22Rv1 (cell line): ENCODE measurements around the gene KCNH6.

Source experiments
- ZFX ChIP-seq: fragments of 450-650 bp; IDR thresholded peaks from 2 replicates; pipeline ENCODE4 v1.6.1; 2017; ENCODE audit warnings: antibody characterized with exemption, borderline replicate concordance
- TF ChIP-seq, protein P1 (sequence below): fragments of 450-650 bp; IDR thresholded peaks from 2 replicates; pipeline ENCODE4 v1.5.1; 2017; ENCODE audit warnings: mild to moderate bottlenecking

DNA sequence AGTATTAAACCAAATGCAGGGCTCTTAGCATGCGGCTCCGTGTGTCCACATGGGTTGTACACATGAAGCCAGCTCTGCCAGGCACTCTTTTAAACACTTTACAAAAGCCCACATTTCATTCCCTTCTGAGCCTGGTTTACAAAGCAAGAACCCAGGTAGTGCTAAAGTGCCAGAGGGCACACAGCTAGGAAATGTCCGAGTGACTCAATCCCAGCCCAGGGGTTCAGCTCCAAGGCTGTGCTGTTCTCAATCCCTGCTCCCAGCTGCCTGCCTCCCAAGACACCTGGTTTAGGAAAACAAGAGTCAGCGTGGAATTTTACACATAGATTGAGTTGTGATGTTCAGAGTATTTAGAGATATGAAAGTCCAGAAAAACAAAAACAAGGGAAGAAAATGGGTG is 13.8 kb downstream of the KCNH6 start:
- TF ChIP-seq, protein P1, sequence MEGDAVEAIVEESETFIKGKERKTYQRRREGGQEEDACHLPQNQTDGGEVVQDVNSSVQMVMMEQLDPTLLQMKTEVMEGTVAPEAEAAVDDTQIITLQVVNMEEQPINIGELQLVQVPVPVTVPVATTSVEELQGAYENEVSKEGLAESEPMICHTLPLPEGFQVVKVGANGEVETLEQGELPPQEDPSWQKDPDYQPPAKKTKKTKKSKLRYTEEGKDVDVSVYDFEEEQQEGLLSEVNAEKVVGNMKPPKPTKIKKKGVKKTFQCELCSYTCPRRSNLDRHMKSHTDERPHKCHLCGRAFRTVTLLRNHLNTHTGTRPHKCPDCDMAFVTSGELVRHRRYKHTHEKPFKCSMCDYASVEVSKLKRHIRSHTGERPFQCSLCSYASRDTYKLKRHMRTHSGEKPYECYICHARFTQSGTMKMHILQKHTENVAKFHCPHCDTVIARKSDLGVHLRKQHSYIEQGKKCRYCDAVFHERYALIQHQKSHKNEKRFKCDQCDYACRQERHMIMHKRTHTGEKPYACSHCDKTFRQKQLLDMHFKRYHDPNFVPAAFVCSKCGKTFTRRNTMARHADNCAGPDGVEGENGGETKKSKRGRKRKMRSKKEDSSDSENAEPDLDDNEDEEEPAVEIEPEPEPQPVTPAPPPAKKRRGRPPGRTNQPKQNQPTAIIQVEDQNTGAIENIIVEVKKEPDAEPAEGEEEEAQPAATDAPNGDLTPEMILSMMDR, result no peak
- no peak for TF ChIP-seq ZFX
